ENCODE data around the gene RAB8B. TPM values are rescaled to one million over a fixed set of nuclear protein-coding genes. Genes with fewer than 3 reads are reported as not detected.
A peak's percentile ranks its signal among the peaks of the same experiment; 100 is the strongest.

RAB8B gene
- total RNA-seq, 1 experiment from 2014 or later = 33.8 TPM

DNA sequence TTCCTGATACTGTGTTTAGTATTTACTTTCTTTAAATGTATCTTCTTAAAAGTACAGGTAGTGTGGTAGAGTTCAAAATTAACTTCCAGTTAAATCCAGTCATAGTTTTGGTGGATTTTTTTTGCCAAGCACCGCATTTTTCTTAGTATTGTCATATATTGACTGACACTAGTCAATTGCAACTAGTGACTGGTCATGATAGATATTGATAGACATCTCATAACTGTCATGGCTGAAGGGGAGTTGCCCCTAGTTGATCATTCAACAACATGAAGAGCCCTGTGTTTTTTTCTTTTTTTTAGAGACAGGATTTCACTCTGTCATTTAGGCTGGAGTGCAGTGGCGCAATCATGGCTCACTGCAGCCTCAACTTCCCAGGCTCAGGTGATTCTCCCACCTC lies 22.1 kb downstream of the RAB8B start:
- H3K9me3 Mint-ChIP-seq = no peaks in the 10 kb centered on the region
- Histone ChIP-seq H3K4ac (ENCODE audit: low read depth, low read length) (no peak overlapping the region), H2BK5ac (ENCODE audit: insufficient read length, low read length) (no peak overlapping the region), H4K5ac (ENCODE audit: insufficient read length, low read depth, low read length) (no peak overlapping the region), H3K18ac (ENCODE audit: insufficient read length, low read depth, low read length) (no peak overlapping the region), H2BK15ac (ENCODE audit: low read depth, low read length) (no peak overlapping the region), H2BK20ac (ENCODE audit: low read depth, low read length, poor library complexity, severe bottlenecking) (no peak overlapping the region), H3K79me1 (ENCODE audit: insufficient read depth, low read depth, low read length, poor library complexity, severe bottlenecking) (no peaks in the 10 kb centered on the region), H4K8ac (replicated peaks; ENCODE audit: insufficient read length, low read depth, low read length) (no peak overlapping the region), H2BK120ac (ENCODE audit: low read depth, low read length, poor library complexity, severe bottlenecking) (no peak overlapping the region), H3K79me2 (ENCODE audit: insufficient read depth, low read length) (peaks cover 4% of the 10 kb centered on the region; the same call in 1 of the 2 replicates), H2AK5ac (ENCODE audit: insufficient read length, low read length) (no peak overlapping the region), H3K27me3 (ENCODE audit: insufficient read depth, low read length) (no peaks in the 10 kb centered on the region), H3K4me1 (ENCODE audit: insufficient read depth, low read length) (peaks cover 4% of the 10 kb centered on the region; the same call in 1 of the 2 replicates), H3T11ph (ENCODE audit: low read length) (no peak overlapping the region), H3K27ac (ENCODE audit: insufficient read length, low read depth, low read length) (no peak overlapping the region), H2BK12ac (ENCODE audit: insufficient read length, low read depth, low read length) (no peak overlapping the region), H2AFZ (ENCODE audit: low read length) (no peak overlapping the region), H4K20me1 (ENCODE audit: control insufficient read depth, insufficient read depth, insufficient read length) (no peaks in the 10 kb centered on the region), H3K56ac (ENCODE audit: insufficient read length, low read depth, low read length) (no peak overlapping the region), H3K14ac (ENCODE audit: insufficient read depth, low read length) (no peak overlapping the region), H3K23ac (ENCODE audit: insufficient read length, low read depth, low read length) (no peak overlapping the region), H4K91ac (ENCODE audit: insufficient read length, low read depth, low read length) (no peak overlapping the region), H3K9ac (ENCODE audit: extremely low read depth, insufficient read length, low read length) (no peak overlapping the region), H3K4me2 (ENCODE audit: insufficient read depth, insufficient read length, low read length) (no peak overlapping the region), H3K23me2 (ENCODE audit: insufficient read length, low read depth, low read length, poor library complexity, severe bottlenecking) (no peaks in the 10 kb centered on the region), H3K9me3 (ENCODE audit: control insufficient read depth, low read depth, low read length) (no peaks in the 10 kb centered on the region)
- DNase-seq = no peak
- H3K4me3 Mint-ChIP-seq = no peak overlapping the region; a peak in 1 of 5 replicates
- no peak for TF ChIP-seq CTCF (conservative IDR thresholded peaks at IDR 0.05)
- peaks cover 0 to 2% (median 0%) of the 10 kb centered on the region in 3 experiments; a peak in 3 of 7 replicates for H3K36me3 Mint-ChIP-seq (ENCODE audit: insufficient read depth in 1 of 3, low read depth in 3 of 3)
- no CpG with 5 or more reads among the region's 2 CpGs for WGBS (ENCODE audit: extremely low coverage, insufficient read length, low lambda C conversion rate)
- peaks cover 18 to 22% of the 10 kb centered on the region in 2 experiments for H3K4me1 Mint-ChIP-seq
- no peaks in the 10 kb centered on the region for H3K27me3 Mint-ChIP-seq (ENCODE audit: low read depth)
- H3K27ac Mint-ChIP-seq = peak overlapping the region in 2 of 3 experiments; percentile 43 to 84; a peak in 2 of 7 replicates

Measured in H9 (cell line).